Thyroid gland (tissue), 4 donors: Measurements from ENCODE around the gene OTUD1. TPM values are rescaled to one million over a fixed set of nuclear protein-coding genes. Genes with fewer than 3 reads are reported as not detected.

Experiments
- DNase-seq, 2 donors: peaks; one replicate each; pipeline ENCODE4 v3.0.0-alpha.2; 2019
- H3K27ac ChIP-seq, 3 donors: fragments of 200-600 bp; sonication (generic); 1 replicate in 2 of 3; 2 replicates in 1 of 3; pipeline ENCODE4 v1.5.1; 2016 to 2019; ENCODE audit warnings: mild to moderate bottlenecking in 1 of 3, moderate library complexity in 1 of 3
- H3K27me3 ChIP-seq: fragments of 200-600 bp; sonication (generic); one replicate; pipeline ENCODE4 v1.5.1; 2019
- H3K36me3 ChIP-seq, 2 donors: fragments of 200-600 bp; sonication (generic); one replicate each; pipeline ENCODE4 v1.5.1; 2016 to 2019
- H3K4me1 ChIP-seq, 2 donors: fragments of 200-600 bp; sonication (generic); one replicate each; pipeline ENCODE4 v1.5.1; 2017 to 2019
- H3K4me3 ChIP-seq, 3 donors: fragments of 200-600 bp; sonication (generic); replicated peaks in 1 of 3; 1 replicate in 2 of 3; 2 replicates in 1 of 3; pipeline ENCODE4 v1.5.1; 2016; ENCODE audit warnings: mild to moderate bottlenecking in 1 of 3
- H3K9me3 ChIP-seq: fragments of 200-600 bp; sonication (generic); one replicate; pipeline ENCODE4 v1.5.1; 2017
- CTCF ChIP-seq, 6 experiments: fragments of 200-600 bp in 3 of 6; fragments of 450-650 bp in 3 of 6; sonication (generic) in 3 of 6; IDR thresholded peaks; one replicate each; pipeline ENCODE4 v1.5.1; 2016 to 2019; ENCODE audit warnings: antibody characterized with exemption in 6 of 6, mild to moderate bottlenecking in 2 of 6, inconsistent platforms in 1 of 6, moderate library complexity in 1 of 6
- POLR2A ChIP-seq, 2 donors: fragments of 450-650 bp; IDR thresholded peaks; one replicate each; pipeline ENCODE4 v1.6.1; 2017; ENCODE audit warnings: antibody characterized with exemption in 2 of 2, mild to moderate bottlenecking in 2 of 2, moderate library complexity in 1 of 2
- WGBS, 2 donors: methylation state at CpG; one replicate each; pipeline ENCODE4 v1.1.5; 2017; 5-methylcytosine and 5-hydroxymethylcytosine counted together
- intact Hi-C: fragments of 100-400 bp; cut with DNase I; formaldehyde crosslinking; loops from one replicate; pipeline ENCODE4 v1.15.1; 2023
- total RNA-seq, 4 donors: library from RNA; depleted of rRNA; stranded (reverse); fragments of >200 nt; gene quantifications; one replicate each; pipeline ENCODE4 v1.2.3, GENCODE V29; 2016

Gene OTUD1
- total RNA-seq, 4 donors from 2014 or later: 18.7 to 23.9 (median 20.1) TPM

GRCh38 chr10:23396695-23397094, 42.2 kb upstream of the OTUD1 start:
- no peaks in the 10 kb centered on the region for H3K4me1 ChIP-seq
- WGBS, 2 donors: 84 to 91% methylated on average over 2 of the region's 2 CpGs
- DNase-seq: no peak
- no peaks in the 10 kb centered on the region for H3K36me3 ChIP-seq
- H3K27ac ChIP-seq: no peak overlapping the region
- H3K4me3 ChIP-seq: no peak overlapping the region
- H3K9me3 ChIP-seq: no peaks in the 10 kb centered on the region
- intact Hi-C loops: no loop called here
- no peaks in the 10 kb centered on the region for H3K27me3 ChIP-seq
- TF ChIP-seq CTCF (IDR thresholded peaks at IDR 0.05) (no peak), POLR2A (IDR thresholded peaks at IDR 0.05) (no peak)

- Histone ChIP-seq H3K27ac (no peak overlapping the region), H3K27me3 (no peaks in the 10 kb centered on the region), H3K4me1 (no peaks in the 10 kb centered on the region), H3K4me3 (no peak overlapping the region), H3K9me3 (no peaks in the 10 kb centered on the region), H3K36me3 (no peaks in the 10 kb centered on the region)
- 87 to 93% methylated on average over 7 of the region's 7 CpGs for WGBS, 2 donors
- no peak for DNase-seq
- intact Hi-C loops: no loop called here
- TF ChIP-seq POLR2A (IDR thresholded peaks at IDR 0.05): no peak
- no peak for TF ChIP-seq CTCF (IDR thresholded peaks at IDR 0.05)
Observed at GRCh38 chr10:23399701-23400144, 39.2 kb upstream of the OTUD1 start.

- WGBS, 2 donors: 72 to 96% methylated on average over 2 of the region's 2 CpGs
- H3K9me3 ChIP-seq: no peaks in the 10 kb centered on the region
- H3K36me3 ChIP-seq: no peaks in the 10 kb centered on the region
- H3K27me3 ChIP-seq: no peaks in the 10 kb centered on the region
- H3K27ac ChIP-seq: no peak overlapping the region
- TF ChIP-seq POLR2A (IDR thresholded peaks at IDR 0.05) (no peak), CTCF (IDR thresholded peaks at IDR 0.05) (no peak)
- H3K4me1 ChIP-seq: no peaks in the 10 kb centered on the region
- no peak overlapping the region for H3K4me3 ChIP-seq
- intact Hi-C loops: no loop called here
- DNase-seq: no peak
Observed at GRCh38 chr10:23402856-23403255, 36.0 kb upstream of the OTUD1 start.

GRCh38 chr10:23403278-23403677, 35.6 kb upstream of the OTUD1 start:
- no peak overlapping the region for H3K4me3 ChIP-seq
- TF ChIP-seq POLR2A (IDR thresholded peaks at IDR 0.05): no peak
- TF ChIP-seq CTCF (IDR thresholded peaks at IDR 0.05): no peak
- DNase-seq: no peak
- no peak overlapping the region for H3K27ac ChIP-seq
- intact Hi-C loops: no loop called here
- no peaks in the 10 kb centered on the region for H3K4me1 ChIP-seq
- no peaks in the 10 kb centered on the region for H3K9me3 ChIP-seq
- H3K36me3 ChIP-seq: no peaks in the 10 kb centered on the region
- H3K27me3 ChIP-seq: no peaks in the 10 kb centered on the region
- WGBS, 2 donors: 69 to 89% methylated on average over 1 of the region's 1 CpG

- Histone ChIP-seq H3K4me3 (no peak overlapping the region), H3K4me1 (no peaks in the 10 kb centered on the region), H3K27me3 (no peaks in the 10 kb centered on the region), H3K9me3 (no peaks in the 10 kb centered on the region), H3K27ac (no peak overlapping the region), H3K36me3 (no peaks in the 10 kb centered on the region)
- no peak for TF ChIP-seq POLR2A (IDR thresholded peaks at IDR 0.05)
- TF ChIP-seq CTCF (IDR thresholded peaks at IDR 0.05): no peak
- no peak for DNase-seq
- intact Hi-C loops: no loop called here
- 78 to 89% methylated on average over 3 of the region's 3 CpGs for WGBS, 2 donors
Observed at GRCh38 chr10:23403719-23404118, 35.2 kb upstream of the OTUD1 start.
